LNCaP clone FGC (cell line): ENCODE results near the gene TXNRD1.
"Not testable (repeated sequence)": the region's sequence is repeated elsewhere in the genome, so short reads cannot be mapped to it uniquely, and the experiment has no call there.

Experiments used
- DNase-seq: peaks from one replicate; pipeline ENCODE4 v3.0.0-alpha.2; 2011; ENCODE audit warnings: low read depth
- H3K4me3 ChIP-seq: 2 replicates; pipeline ENCODE4 v1.5.1; 2011; ENCODE audit warnings: mild to moderate bottlenecking, low read depth, low read length, control low read depth
- CTCF ChIP-seq: IDR thresholded peaks from 2 replicates; pipeline ENCODE4 v1.5.1; 2012; ENCODE audit warnings: mild to moderate bottlenecking; ENCODE audit not compliant: control insufficient read depth, insufficient read depth; ENCODE audit errors: extremely low read depth

Gene TXNRD1

GRCh38 chr12:104329707-104330532, 114.3 kb downstream of the TXNRD1 start:
- TF ChIP-seq CTCF: no peak
- DNase-seq: no peak
- H3K4me3 ChIP-seq: no peak overlapping the region

- no peak for TF ChIP-seq CTCF
- no peak for DNase-seq
These were observed 115.8 kb downstream of the TXNRD1 start for GRCh38 chr12:104331376-104331775.

GRCh38 chr12:104332273-104332672, 116.7 kb downstream of the TXNRD1 start:
- not testable (repeated sequence) for DNase-seq, H3K4me3 ChIP-seq

More at GRCh38 chr12:104331376-104331775, 115.8 kb downstream of the TXNRD1 start:
- no peak overlapping the region for H3K4me3 ChIP-seq

GRCh38 chr12:104333692-104334255, 118.2 kb downstream of the TXNRD1 start:
- no peak for TF ChIP-seq CTCF
- DNase-seq: no peak
- no peak overlapping the region for H3K4me3 ChIP-seq

- H3K4me3 ChIP-seq: no peak overlapping the region
- peak; percentile 14 for DNase-seq
- TF ChIP-seq CTCF: no peak
These were observed 119.0 kb downstream of the TXNRD1 start for GRCh38 chr12:104334581-104334980.

GRCh38 chr12:104336115-104336514, 120.5 kb downstream of the TXNRD1 start:
- DNase-seq: no peak

More at GRCh38 chr12:104336115-104336514, 120.5 kb downstream of the TXNRD1 start:
- no peak overlapping the region for H3K4me3 ChIP-seq
- TF ChIP-seq CTCF: no peak
